HepG2 (cell line): Measurements from ENCODE around the gene POLN. TPM values are rescaled to one million over a fixed set of nuclear protein-coding genes. Genes with fewer than 3 reads are reported as not detected.

Experiments used
- ATAD3A ChIP-seq: sonication (generic); formaldehyde crosslinking; IDR thresholded peaks from 2 replicates; pipeline ENCODE4 v1.4.0; 2020; ENCODE audit warnings: missing genetic modification reagents
- CREM ChIP-seq, 2 experiments: sonication (generic) in 1 of 2; formaldehyde crosslinking in 1 of 2; IDR thresholded peaks; 2 replicates each; pipeline versions ENCODE4 v1.4.0 to v1.6.1; 2016 to 2020; ENCODE audit warnings: antibody characterized with exemption in 1 of 2, mild to moderate bottlenecking in 1 of 2, missing genetic modification reagents in 1 of 2
- HMG20A ChIP-seq: IDR thresholded peaks from 2 replicates; pipeline ENCODE4 v1.6.1; 2016; ENCODE audit warnings: borderline replicate concordance
- HNRNPLL ChIP-seq: fragments of 200-400 bp; formaldehyde crosslinking; IDR thresholded peaks from 2 replicates; pipeline ENCODE4 v1.6.1; 2017; ENCODE audit warnings: mild to moderate bottlenecking, low read depth, low read length; ENCODE audit not compliant: poor library complexity, severe bottlenecking
- KDM5B ChIP-seq: sonication (generic); formaldehyde crosslinking; IDR thresholded peaks from 2 replicates; pipeline ENCODE4 v1.4.0; 2020; ENCODE audit warnings: missing genetic modification reagents, mild to moderate bottlenecking, borderline replicate concordance
- KMT2B ChIP-seq: IDR thresholded peaks from 2 replicates; pipeline ENCODE4 v1.6.1; 2016; ENCODE audit warnings: missing genetic modification reagents, missing compliant biosample characterization
- NONO ChIP-seq, 2 experiments: fragments of 450-650 bp in 1 of 2; sonication (generic) in 1 of 2; formaldehyde crosslinking in 1 of 2; IDR thresholded peaks in 1 of 2; conservative IDR thresholded peaks in 1 of 2; 2 replicates each; pipeline versions ENCODE4 v1.6.1 to v1.8.0; 2017 to 2022; ENCODE audit warnings: mild to moderate bottlenecking in 1 of 2, missing genetic modification reagents in 1 of 2, moderate library complexity in 1 of 2
- POLR2G ChIP-seq: fragments of 200-400 bp; formaldehyde crosslinking; IDR thresholded peaks from 2 replicates; pipeline ENCODE4 v1.6.1; 2018; ENCODE audit warnings: mild to moderate bottlenecking, low read depth, low read length, moderate library complexity
- RARG ChIP-seq: sonication (generic); formaldehyde crosslinking; IDR thresholded peaks from 2 replicates; pipeline ENCODE4 v1.4.0; 2020; ENCODE audit warnings: low read depth, mild to moderate bottlenecking, missing genetic modification reagents
- RELA ChIP-seq: sonication (generic); formaldehyde crosslinking; IDR thresholded peaks from 2 replicates; pipeline ENCODE4 v1.4.0; 2020; ENCODE audit warnings: missing genetic modification reagents
- SIN3B ChIP-seq: fragments of 150-350 bp; IDR thresholded peaks from 2 replicates; pipeline ENCODE4 v1.6.1; 2014; ENCODE audit warnings: low read length
- SUZ12 ChIP-seq: fragments of 150-350 bp; IDR thresholded peaks from 2 replicates; pipeline ENCODE4 v1.6.1; 2014; ENCODE audit warnings: low read depth, low read length
- ZNF136 ChIP-seq: sonication (generic); formaldehyde crosslinking; IDR thresholded peaks from 2 replicates; pipeline ENCODE4 v1.8.1; 2022; ENCODE audit warnings: low read depth, mild to moderate bottlenecking, moderate library complexity, missing genetic modification reagents
- ZNF160 ChIP-seq: sonication (generic); formaldehyde crosslinking; IDR thresholded peaks from 2 replicates; pipeline ENCODE4 v1.8.0; 2022; ENCODE audit warnings: mild to moderate bottlenecking, inconsistent platforms, missing genetic modification reagents
- ZNF557 ChIP-seq: sonication (generic); formaldehyde crosslinking; IDR thresholded peaks from 2 replicates; pipeline ENCODE4 v1.4.0; 2020; ENCODE audit warnings: missing genetic modification reagents
- ZSCAN12 ChIP-seq: sonication (generic); formaldehyde crosslinking; IDR thresholded peaks from 2 replicates; pipeline ENCODE4 v1.9.0; 2021; ENCODE audit warnings: mild to moderate bottlenecking, missing genetic modification reagents
- polyA plus RNA-seq, 8 experiments: library from polyadenylated mRNA; depleted of rRNA in 3 of 8; stranded (reverse) in 7 of 8; unstranded in 1 of 8; fragments of >200 nt; fragmentation: Illumina TruSeq in 4 of 8; extraction: Trizol in 4 of 8; gene quantifications; 2 replicates each; pipeline versions ENCODE4 v1.2.1 to v1.2.3, GENCODE V29; 2011 to 2016; ENCODE audit warnings: low read depth in 4 of 8, missing spikeins in 1 of 8, mixed read lengths in 1 of 8; ENCODE audit not compliant: insufficient read depth in 1 of 8
- total RNA-seq, 5 experiments: library from RNA; depleted of rRNA; stranded (reverse); fragments of >200 nt; fragmentation: Illumina TruSeq; extraction: Trizol; gene quantifications; 2 replicates each; pipeline ENCODE4 v1.2.3, GENCODE V29; 2016; ENCODE audit warnings: low read depth in 1 of 5
- TF ChIP-seq, protein P1 (sequence below): sonication (generic); formaldehyde crosslinking; IDR thresholded peaks from 2 replicates; pipeline ENCODE4 v1.8.1; 2023; ENCODE audit warnings: mild to moderate bottlenecking, inconsistent platforms, moderate library complexity, missing genetic modification reagents, borderline replicate concordance
- TF ChIP-seq, protein P2 (sequence below): IDR thresholded peaks from 2 replicates; pipeline ENCODE4 v1.6.1; 2016; ENCODE audit warnings: missing biosample characterization, missing genetic modification reagents, low read depth
- TF ChIP-seq, protein P3 (sequence below): sonication (generic); formaldehyde crosslinking; IDR thresholded peaks from 2 replicates; pipeline ENCODE4 v1.8.0; 2022; ENCODE audit warnings: mild to moderate bottlenecking, missing genetic modification reagents
- TF ChIP-seq, protein P4 (sequence below): sonication (generic); formaldehyde crosslinking; conservative IDR thresholded peaks from 2 replicates; pipeline ENCODE4 v1.4.0; 2020; ENCODE audit warnings: mild to moderate bottlenecking, missing genetic modification reagents, moderate library complexity
- TF ChIP-seq, protein P5 (sequence below): IDR thresholded peaks from 2 replicates; pipeline ENCODE4 v1.6.1; 2016; ENCODE audit warnings: low read depth, control low read depth

The POLN gene
- total and polyA plus RNA-seq, 2 of the 13 experiments (the other 11 are each of a cell fraction or from before 2014, with no cell fraction given): 0.93 to 1.5 TPM

DNA sequence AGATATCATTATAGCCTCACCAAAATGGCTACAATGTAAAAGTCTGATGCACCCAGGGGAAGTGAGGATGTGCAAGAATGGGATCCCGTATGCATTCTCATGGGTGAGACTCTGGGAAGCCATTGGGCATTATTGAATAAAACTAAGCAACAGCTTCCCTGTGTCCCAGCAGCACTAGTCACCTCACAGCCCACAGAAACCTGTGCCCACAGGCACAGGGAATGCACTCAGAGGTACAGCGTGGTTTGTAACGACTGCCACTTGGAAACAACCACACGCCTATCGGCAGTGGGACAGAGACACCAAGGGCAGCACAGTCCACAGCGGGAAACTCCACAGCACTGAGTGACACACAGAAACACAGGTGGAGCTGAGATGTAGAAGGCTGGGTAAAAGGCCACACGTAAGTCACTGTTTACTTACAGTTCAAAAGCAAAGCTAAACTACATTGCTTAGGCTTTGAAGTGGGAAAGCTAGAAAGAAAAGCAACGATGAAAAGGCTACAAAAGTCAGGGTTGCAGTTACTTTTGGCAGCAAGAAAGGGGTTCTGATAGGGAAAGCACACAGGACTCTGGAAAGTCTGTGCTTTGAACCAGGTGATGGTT is 69.2 kb downstream of the POLN start (continued):
- TF ChIP-seq, protein P1, sequence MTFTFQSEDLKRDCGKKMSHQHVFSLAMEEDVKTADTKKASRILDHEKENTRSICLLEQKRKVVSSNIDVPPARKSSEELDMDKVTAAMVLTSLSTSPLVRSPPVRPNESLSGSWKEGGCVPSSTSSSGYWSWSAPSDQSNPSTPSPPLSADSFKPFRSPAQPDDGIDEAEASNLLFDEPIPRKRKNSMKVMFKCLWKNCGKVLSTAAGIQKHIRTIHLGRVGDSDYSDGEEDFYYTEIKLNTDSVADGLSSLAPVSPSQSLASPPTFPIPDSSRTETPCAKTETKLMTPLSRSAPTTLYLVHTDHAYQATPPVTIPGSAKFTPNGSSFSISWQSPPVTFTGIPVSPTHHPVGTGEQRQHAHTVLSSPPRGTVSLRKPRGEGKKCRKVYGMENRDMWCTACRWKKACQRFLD (CRISPR knock-in tag): no peak
- no peak for TF ChIP-seq HNRNPLL
- TF ChIP-seq ZNF160 (CRISPR knock-in tag): no peak
- TF ChIP-seq CREM (IDR thresholded peaks at IDR 0.05): peak; percentile 34; the same call in 1 of the 2 replicates
- no peak for TF ChIP-seq CREM (CRISPR knock-in tag; IDR thresholded peaks at IDR 0.05)
- TF ChIP-seq RARG (CRISPR knock-in tag): no peak
- no peak for TF ChIP-seq SUZ12
- TF ChIP-seq ZNF136 (CRISPR knock-in tag): no peak
- no peak for TF ChIP-seq POLR2G
- no peak for TF ChIP-seq RELA (CRISPR knock-in tag)
- TF ChIP-seq, protein P2, sequence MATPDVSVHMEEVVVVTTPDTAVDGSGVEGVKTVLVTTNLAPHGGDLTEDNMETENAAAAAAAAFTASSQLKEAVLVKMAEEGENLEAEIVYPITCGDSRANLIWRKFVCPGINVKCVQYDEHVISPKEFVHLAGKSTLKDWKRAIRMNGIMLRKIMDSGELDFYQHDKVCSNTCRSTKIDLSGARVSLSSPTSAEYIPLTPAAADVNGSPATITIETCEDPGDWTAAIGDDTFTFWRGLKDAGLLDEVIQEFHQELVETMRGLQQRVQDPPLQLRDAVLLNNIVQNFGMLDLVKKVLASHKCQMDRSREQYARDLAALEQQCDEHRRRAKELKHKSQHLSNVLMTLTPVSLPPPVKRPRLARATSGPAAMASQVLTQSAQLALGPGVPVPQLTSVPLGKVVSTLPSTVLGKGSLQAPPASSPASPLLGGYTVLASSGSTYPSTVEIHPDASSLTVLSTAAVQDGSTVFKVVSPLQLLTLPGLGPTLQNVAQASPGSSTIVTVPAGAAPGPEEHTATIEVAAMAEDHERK (CRISPR knock-in tag): no peak
- TF ChIP-seq, protein P3, sequence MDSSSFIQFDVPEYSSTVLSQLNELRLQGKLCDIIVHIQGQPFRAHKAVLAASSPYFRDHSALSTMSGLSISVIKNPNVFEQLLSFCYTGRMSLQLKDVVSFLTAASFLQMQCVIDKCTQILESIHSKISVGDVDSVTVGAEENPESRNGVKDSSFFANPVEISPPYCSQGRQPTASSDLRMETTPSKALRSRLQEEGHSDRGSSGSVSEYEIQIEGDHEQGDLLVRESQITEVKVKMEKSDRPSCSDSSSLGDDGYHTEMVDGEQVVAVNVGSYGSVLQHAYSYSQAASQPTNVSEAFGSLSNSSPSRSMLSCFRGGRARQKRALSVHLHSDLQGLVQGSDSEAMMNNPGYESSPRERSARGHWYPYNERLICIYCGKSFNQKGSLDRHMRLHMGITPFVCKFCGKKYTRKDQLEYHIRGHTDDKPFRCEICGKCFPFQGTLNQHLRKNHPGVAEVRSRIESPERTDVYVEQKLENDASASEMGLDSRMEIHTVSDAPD (CRISPR knock-in tag): no peak
- peak; percentile 90 for TF ChIP-seq HMG20A (CRISPR knock-in tag)
- TF ChIP-seq ATAD3A (CRISPR knock-in tag): no peak
- TF ChIP-seq, protein P4, sequence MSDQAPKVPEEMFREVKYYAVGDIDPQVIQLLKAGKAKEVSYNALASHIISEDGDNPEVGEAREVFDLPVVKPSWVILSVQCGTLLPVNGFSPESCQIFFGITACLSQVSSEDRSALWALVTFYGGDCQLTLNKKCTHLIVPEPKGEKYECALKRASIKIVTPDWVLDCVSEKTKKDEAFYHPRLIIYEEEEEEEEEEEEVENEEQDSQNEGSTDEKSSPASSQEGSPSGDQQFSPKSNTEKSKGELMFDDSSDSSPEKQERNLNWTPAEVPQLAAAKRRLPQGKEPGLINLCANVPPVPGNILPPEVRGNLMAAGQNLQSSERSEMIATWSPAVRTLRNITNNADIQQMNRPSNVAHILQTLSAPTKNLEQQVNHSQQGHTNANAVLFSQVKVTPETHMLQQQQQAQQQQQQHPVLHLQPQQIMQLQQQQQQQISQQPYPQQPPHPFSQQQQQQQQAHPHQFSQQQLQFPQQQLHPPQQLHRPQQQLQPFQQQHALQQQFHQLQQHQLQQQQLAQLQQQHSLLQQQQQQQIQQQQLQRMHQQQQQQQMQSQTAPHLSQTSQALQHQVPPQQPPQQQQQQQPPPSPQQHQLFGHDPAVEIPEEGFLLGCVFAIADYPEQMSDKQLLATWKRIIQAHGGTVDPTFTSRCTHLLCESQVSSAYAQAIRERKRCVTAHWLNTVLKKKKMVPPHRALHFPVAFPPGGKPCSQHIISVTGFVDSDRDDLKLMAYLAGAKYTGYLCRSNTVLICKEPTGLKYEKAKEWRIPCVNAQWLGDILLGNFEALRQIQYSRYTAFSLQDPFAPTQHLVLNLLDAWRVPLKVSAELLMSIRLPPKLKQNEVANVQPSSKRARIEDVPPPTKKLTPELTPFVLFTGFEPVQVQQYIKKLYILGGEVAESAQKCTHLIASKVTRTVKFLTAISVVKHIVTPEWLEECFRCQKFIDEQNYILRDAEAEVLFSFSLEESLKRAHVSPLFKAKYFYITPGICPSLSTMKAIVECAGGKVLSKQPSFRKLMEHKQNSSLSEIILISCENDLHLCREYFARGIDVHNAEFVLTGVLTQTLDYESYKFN (CRISPR knock-in tag): peak; percentile 83
- no peak for TF ChIP-seq NONO (IDR thresholded peaks at IDR 0.05)
- no peak for TF ChIP-seq NONO (CRISPR knock-in tag; conservative IDR thresholded peaks at IDR 0.05)
- TF ChIP-seq SIN3B: no peak
- no peak for TF ChIP-seq KMT2B (CRISPR knock-in tag)
- no peak for TF ChIP-seq KDM5B
- no peak for TF ChIP-seq ZNF557 (CRISPR knock-in tag)
- no peak for TF ChIP-seq ZSCAN12 (CRISPR knock-in tag)
- TF ChIP-seq, protein P5, sequence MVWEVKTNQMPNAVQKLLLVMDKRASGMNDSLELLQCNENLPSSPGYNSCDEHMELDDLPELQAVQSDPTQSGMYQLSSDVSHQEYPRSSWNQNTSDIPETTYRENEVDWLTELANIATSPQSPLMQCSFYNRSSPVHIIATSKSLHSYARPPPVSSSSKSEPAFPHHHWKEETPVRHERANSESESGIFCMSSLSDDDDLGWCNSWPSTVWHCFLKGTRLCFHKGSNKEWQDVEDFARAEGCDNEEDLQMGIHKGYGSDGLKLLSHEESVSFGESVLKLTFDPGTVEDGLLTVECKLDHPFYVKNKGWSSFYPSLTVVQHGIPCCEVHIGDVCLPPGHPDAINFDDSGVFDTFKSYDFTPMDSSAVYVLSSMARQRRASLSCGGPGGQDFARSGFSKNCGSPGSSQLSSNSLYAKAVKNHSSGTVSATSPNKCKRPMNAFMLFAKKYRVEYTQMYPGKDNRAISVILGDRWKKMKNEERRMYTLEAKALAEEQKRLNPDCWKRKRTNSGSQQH (CRISPR knock-in tag): no peak
